ENCODE measurements around the gene CBFA2T3.
A peak's percentile ranks its signal among the peaks of the same experiment; 100 is the strongest.

Gene CBFA2T3

GRCh38 chr16:88962478-88963152 is 14.4 kb downstream of the CBFA2T3 start:
- DNase-seq (ENCODE audit: low read depth, low spot score), result no peak

- no peak for DNase-seq (ENCODE audit: low read depth, low spot score)
Measured at GRCh38 chr16:88961011-88961410, 16.0 kb downstream of the CBFA2T3 start.

GRCh38 chr16:88960516-88960915 is 16.5 kb downstream of the CBFA2T3 start:
- DNase-seq (ENCODE audit: low read depth, low spot score), result no peak

GRCh38 chr16:88959022-88959421 is 18.0 kb downstream of the CBFA2T3 start:
- DNase-seq (ENCODE audit: low read depth, low spot score), result no peak

- DNase-seq (ENCODE audit: low read depth, low spot score), result no peak
Measured at GRCh38 chr16:88957887-88958577, 19.0 kb downstream of the CBFA2T3 start.

GRCh38 chr16:88957433-88957767 is 19.6 kb downstream of the CBFA2T3 start:
- DNase-seq (ENCODE audit: low read depth, low spot score), result no peak

- no peak for DNase-seq (ENCODE audit: low read depth, low spot score)
Measured at GRCh38 chr16:88956546-88957432, 20.2 kb downstream of the CBFA2T3 start.

GRCh38 chr16:88955906-88956305 is 21.1 kb downstream of the CBFA2T3 start:
- no peak for DNase-seq (ENCODE audit: low read depth, low spot score)

GRCh38 chr16:88953003-88953690 is 23.9 kb downstream of the CBFA2T3 start:
- DNase-seq (ENCODE audit: low read depth, low spot score), result no peak

- DNase-seq (ENCODE audit: low read depth, low spot score), result no peak
Measured at GRCh38 chr16:88951989-88952388, 25.0 kb downstream of the CBFA2T3 start.

- no peak for DNase-seq (ENCODE audit: low read depth, low spot score)
Measured at GRCh38 chr16:88951501-88951900, 25.5 kb downstream of the CBFA2T3 start.

GRCh38 chr16:88948781-88949490 is 28.1 kb downstream of the CBFA2T3 start:
- DNase-seq (ENCODE audit: low read depth, low spot score), result no peak

- DNase-seq (ENCODE audit: low read depth, low spot score), result no peak
Measured at GRCh38 chr16:88945473-88945872, 31.5 kb downstream of the CBFA2T3 start.

- DNase-seq (ENCODE audit: low read depth, low spot score), result no peak
Measured at GRCh38 chr16:88943741-88944140, 33.3 kb downstream of the CBFA2T3 start.

- no peak for DNase-seq (ENCODE audit: low read depth, low spot score)
Measured at GRCh38 chr16:88943131-88943664, 33.8 kb downstream of the CBFA2T3 start.

GRCh38 chr16:88941913-88942909 is 34.8 kb downstream of the CBFA2T3 start:
- DNase-seq (ENCODE audit: low read depth, low spot score), result peak; percentile 61

GRCh38 chr16:88940862-88941817 is 35.9 kb downstream of the CBFA2T3 start:
- DNase-seq (ENCODE audit: low read depth, low spot score), result peak; percentile 29
